ENCODE data around the gene POMGNT2.

DNA sequence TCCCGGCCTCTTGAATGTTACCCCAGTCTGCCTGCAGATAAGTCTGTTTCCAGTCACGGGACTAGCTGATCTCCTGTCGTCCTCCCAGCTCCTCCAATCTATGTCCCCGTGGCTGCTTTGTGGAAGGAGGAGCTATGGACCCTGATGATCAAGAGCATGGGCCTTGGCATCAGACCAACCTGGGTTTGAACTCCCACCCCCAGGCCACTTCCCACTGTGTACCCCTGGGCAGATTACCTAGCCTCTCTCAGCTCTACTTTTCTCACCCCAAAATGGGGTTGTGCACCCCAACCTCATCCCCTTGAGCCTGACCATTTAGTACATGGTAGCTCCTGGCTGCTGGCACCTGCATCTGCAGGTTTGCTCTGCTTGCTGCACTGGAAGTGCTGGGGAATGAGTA, 71.0 kb downstream of the POMGNT2 start:
- TF ChIP-seq, protein P1, sequence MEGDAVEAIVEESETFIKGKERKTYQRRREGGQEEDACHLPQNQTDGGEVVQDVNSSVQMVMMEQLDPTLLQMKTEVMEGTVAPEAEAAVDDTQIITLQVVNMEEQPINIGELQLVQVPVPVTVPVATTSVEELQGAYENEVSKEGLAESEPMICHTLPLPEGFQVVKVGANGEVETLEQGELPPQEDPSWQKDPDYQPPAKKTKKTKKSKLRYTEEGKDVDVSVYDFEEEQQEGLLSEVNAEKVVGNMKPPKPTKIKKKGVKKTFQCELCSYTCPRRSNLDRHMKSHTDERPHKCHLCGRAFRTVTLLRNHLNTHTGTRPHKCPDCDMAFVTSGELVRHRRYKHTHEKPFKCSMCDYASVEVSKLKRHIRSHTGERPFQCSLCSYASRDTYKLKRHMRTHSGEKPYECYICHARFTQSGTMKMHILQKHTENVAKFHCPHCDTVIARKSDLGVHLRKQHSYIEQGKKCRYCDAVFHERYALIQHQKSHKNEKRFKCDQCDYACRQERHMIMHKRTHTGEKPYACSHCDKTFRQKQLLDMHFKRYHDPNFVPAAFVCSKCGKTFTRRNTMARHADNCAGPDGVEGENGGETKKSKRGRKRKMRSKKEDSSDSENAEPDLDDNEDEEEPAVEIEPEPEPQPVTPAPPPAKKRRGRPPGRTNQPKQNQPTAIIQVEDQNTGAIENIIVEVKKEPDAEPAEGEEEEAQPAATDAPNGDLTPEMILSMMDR (IDR thresholded peaks at IDR 0.05), result no peak
- TF ChIP-seq POLR2AphosphoS5 (IDR thresholded peaks at IDR 0.05), result no peak
